HG03103 (cell line): ENCODE data around the gene ELP4.
"Not testable (repeated sequence)": the region's sequence is repeated elsewhere in the genome, so short reads cannot be mapped to it uniquely, and the experiment has no call there.

Source experiments
- ATAC-seq: cut with Tn5 transposase; IDR thresholded peaks from one replicate; pipeline ENCODE4 v1.9.1; 2021; ENCODE audit warnings: low read depth; ENCODE audit not compliant: unreplicated experiment

ELP4 gene

DNA sequence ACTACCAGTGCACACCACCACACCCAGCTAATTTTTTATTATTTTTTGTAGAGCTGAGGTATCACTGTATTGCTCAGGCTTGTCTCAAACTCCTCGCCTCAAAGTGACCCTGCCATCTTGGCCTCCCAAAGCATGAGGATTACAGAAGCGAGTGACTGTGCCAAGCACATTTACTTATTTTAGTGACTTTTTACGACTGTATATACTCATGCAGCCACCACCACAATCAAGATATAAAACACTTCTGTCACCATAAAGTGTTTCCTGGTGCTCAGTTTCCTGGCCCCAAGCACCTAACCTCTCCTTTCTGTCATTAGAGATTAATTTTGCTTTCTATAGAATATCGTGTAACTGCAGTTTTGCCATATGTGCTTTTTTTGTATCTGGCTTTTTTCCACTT lies 25.9 kb downstream of the ELP4 start:
- no peak for ATAC-seq

- ATAC-seq: no peak
Observed at GRCh38 chr11:31542862-31543261, 33.3 kb downstream of the ELP4 start.

DNA sequence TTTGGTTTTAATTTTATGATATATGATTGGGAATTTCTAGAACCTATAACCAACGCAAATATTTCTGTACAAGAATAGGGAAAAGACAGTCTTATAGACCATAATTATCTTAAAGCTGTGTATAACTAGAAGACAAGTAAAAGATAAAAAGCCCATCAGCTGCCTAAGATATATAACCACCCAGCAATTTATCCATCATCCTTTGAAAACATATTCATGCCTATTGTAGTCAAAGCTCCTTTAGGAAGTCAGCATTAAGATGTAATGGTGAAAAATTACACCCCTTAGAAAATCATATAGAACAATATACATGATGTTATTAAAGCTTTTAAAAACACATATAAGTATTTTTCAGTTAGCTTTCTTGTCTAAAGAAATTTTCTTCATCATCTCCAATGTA lies 46.4 kb downstream of the ELP4 start:
- ATAC-seq: no peak

- ATAC-seq: no peak
Observed at GRCh38 chr11:31558001-31558400, 48.4 kb downstream of the ELP4 start.

- ATAC-seq: no peak
Observed at GRCh38 chr11:31560842-31561476, 51.4 kb downstream of the ELP4 start.

DNA sequence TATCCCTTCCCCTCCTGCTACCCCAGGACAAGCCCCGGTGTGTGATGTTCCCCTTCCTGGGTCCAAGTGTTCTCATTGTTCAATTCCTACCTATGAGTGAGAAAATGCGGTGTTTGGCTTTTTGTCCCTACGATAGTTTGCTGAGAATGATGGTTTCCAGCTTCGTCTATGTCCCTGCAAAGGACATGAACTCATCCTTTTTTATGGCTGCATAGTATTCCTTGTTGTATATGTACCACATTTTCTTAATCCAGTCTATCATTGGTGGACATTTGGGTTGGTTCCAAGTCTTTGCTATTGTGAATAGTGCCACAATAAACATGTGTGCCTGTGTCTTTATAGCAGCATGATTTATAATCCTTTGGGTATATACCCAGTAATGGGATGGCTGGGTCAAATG lies 55.0 kb downstream of the ELP4 start:
- ATAC-seq: not testable (repeated sequence)

GRCh38 chr11:31574133-31574532 lies 64.6 kb downstream of the ELP4 start:
- ATAC-seq: not testable (repeated sequence)

DNA sequence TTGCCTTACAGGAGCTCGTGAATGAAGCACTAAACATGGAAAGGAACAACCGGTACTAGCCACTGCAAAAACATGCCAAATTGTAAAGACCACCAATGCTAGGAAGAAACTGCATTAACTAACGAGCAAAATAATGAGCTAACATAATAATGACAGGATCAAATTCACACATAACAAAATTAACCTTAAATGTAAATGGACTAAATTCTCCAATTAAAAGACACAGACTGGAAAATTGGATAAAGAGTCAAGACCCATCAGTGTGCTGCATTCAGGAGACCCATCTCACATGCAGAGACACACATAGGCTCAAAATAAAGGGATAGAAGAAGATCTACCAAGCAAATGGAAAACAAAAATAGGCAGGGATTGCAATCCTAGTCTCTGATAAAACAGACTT lies 66.2 kb downstream of the ELP4 start:
- not testable (repeated sequence) for ATAC-seq

DNA sequence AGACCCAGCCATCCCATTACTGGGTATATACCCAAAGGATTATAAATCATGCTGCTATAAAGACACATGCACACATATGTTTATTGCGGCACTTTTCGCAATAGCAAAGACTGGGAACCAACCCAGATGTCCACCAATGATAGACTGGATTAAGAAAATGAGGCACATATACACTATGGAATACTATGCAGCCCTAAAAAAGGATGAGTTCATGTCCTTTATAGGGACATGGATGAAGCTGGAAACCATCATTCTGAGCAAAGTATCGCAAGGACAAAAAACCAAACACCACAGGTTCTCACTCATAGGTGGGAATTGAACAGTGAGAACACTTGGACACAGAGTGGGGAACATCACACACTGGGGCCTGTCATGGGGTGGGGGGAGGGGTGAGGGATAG lies 69.8 kb downstream of the ELP4 start:
- not testable (repeated sequence) for ATAC-seq

- no peak for ATAC-seq
Observed at GRCh38 chr11:31582697-31583096, 73.1 kb downstream of the ELP4 start.

DNA sequence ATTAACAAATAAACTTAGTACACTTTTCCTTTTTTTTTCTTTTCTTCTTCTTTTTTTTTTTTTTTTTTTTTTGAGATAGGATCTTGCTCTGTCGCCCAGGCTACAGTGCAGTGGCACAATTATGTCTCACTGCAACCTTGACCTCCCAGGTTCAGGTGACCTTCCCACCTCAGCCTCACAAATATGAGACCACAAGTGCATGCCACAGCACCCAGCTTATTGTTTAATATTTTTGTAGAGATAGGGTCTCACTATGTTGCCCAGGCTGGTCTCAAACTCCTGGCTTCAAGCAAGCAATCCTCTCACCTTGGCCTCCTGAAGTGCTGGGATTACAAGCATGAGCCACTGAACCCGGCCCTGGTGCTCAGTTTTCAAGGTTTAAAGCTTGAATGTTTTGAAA lies 88.9 kb downstream of the ELP4 start:
- ATAC-seq: no peak

DNA sequence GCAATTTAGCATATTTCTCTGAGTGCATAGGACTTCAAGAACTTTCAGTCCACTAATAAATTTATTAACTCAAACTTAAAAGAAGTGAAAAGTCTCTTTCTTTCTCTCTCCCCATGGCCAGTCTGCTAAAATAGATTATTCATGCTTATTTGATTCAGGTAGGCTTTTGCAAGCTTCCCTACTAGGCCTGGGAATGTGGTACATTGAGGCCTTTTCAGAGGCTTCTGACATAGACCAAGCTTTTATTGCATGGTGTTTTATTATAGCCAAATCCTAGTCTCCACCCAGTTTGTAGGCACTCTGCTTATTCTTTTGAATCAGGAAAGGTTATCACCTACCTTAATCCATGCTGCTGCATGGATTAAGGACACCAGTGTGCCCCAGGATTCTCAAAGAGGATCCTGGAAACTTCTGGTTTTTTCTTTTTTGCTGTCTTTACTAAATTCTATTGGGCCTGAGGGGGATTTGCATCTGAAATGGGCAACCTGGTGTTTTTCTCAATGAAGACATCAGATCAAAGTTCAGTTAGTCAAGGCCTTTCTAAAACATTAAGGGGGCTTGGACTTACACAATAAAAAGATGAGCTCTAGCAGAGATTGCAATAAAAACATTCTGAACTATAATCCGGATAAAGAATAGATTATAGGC lies 92.2 kb downstream of the ELP4 start:
- ATAC-seq: no peak

DNA sequence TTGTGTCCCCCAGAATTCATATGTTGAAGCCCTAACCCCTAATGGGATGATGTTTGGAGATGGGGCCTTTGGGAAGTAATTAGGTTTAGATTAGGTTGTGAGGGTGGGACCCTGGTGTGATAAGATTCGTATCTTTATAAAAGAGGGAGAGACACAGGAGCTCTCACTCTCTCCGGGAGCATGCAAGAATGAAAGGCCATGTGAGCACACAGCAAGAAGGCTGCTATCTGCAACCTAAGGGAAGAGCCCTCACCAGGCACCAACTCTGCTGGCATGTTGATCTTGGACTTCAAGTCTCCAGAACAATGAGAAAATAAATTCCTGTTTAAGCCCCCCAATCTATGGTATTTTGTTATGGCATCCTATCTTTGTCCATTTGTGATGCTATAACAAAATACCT lies 97.3 kb downstream of the ELP4 start:
- no peak for ATAC-seq

DNA sequence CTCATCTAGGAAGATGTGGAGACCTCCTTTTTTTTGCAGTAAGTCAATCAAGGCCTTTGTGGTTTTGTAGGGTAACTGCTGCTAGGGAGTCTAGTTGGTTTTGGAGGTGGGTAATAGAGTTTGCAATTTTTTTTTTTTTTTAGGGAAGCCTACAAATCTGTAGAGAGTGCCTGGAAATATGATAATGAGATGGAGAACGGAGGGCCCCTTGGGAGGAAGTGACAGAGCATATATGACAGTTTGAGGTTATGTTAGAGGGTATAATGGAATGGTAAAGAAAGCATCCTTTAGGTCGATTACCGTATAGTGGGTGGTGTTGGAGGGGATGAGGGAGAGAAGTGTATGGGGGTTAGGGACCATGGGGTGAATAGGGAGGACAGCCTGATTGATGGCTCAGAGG lies 98.3 kb downstream of the ELP4 start:
- no peak for ATAC-seq

DNA sequence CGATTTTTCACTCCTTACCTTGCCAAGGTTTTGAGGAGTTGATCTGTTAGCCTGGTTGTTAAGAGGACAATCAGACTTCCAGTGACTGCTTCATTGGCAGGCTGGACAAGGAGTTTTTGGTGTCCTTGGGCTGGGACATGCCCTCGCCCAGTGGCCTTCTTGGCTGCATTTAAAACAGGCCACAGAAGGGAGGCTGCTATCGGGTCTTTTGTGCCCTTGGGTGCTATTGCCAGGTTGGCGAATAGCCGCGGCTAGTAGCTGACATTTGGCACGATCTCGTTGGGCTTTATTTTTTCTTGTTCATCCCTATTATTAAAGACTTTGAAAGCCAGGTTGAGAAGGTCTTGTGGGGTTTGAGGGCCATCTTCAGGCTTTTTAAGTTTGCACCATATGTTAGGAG lies 99.4 kb downstream of the ELP4 start:
- no peak for ATAC-seq

DNA sequence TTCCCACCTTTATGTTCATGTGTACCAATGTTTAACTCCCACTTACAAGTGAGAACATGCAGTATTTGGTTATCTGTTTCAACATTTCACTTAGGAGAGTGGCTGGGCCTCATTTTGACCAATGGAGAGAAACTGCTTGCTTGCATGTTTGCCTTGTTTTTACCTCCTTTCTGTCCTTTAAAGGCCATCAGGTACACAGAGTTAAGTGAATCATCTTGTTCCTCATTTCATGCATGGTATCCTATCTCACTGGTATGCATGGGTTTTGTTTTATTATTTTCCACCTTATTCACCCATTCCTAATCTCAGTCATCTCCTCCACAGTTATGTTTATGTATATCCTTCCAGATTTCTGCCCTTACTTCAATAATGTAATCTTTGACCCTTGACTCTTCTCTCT lies 101.0 kb downstream of the ELP4 start:
- no peak for ATAC-seq

DNA sequence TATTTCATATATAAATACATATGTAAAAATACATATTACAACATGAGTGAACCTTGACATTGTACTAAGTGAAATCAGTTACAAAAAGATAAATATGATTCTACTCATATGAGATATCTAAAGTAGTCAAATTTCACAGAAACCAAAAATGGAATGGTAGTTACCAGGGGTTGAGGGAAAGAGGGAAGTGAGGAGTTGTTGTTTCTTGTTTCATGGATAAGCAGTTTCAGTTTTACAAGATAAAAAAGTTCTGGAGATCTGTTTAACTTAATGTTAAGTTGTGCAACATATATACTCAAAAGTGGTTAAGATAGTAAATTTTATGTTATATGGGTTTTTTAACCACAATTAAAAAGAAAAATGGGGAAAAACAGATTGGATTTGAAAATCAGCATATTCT lies 107.7 kb downstream of the ELP4 start:
- ATAC-seq: no peak

DNA sequence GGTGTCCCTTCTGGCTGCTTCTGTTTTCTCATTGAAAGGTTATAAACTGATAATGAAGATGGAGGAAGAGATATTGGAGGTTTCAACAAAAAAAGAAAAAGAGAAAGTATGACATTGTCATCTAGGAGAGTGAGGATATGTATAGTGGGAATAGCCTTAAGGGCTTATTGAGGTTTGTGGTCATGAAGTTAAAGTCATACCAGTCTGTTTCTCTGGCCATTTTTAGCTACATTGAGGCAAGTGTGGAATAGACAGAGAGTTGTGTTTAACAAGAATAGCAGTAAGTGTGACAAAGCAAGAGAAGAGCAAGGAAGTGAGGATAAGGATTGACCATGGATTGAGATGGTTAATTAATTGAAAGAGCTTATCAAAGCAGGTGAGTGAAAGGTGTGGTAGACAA lies 110.4 kb downstream of the ELP4 start:
- ATAC-seq: no peak

GRCh38 chr11:31620434-31620833 lies 110.9 kb downstream of the ELP4 start:
- no peak for ATAC-seq

DNA sequence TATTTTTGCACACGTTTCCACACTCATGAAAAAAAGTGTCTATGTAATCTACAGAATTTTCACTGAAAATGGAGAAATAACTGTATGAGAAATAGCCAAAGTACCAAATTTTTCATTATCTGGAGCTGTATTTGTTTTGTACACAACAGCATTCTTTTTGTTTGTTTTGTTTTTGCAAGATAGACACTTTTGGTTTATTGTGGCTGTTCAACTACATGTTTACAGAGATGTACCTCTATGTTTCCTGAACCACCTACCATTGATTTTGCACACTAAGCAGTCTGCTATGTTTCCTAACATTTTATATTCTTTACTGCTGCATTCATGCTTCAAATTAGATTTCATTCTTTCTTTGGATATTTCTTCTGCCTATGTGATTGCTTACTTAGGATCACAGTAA lies 116.3 kb downstream of the ELP4 start:
- no peak for ATAC-seq

GRCh38 chr11:31628111-31628510 lies 118.5 kb downstream of the ELP4 start:
- ATAC-seq: no peak

DNA sequence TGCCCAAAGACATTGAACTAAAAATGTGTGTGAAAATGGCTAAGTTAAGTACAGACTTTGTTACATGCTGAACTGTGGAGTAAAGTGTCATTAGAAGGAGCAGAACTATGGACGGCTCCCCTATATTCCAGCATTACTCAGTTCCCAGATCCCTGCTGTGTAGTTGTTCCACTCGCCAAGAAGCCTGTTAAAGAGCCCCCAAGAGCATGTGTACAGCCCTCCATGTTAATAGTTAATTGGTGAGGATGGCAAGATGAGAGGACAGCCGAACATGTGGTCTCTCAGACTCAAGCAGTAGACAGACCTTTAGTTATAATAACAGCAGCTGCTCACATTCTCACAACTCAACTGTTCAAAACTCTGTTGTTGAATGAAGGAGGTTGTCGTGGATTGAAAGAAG lies 127.4 kb downstream of the ELP4 start:
- ATAC-seq: no peak

GRCh38 chr11:31640611-31641010 lies 131.0 kb downstream of the ELP4 start:
- ATAC-seq: no peak
